K562 (cell line): ENCODE measurements around the gene RPS10. TPM values are rescaled to one million over a fixed set of nuclear protein-coding genes. Genes with fewer than 3 reads are reported as not detected.

ENCODE experiments used
- ATAC-seq: fragments of 200-7000 bp; cut with Tn5 transposase; 3 replicates; pipeline ENCODE4 v1.9.1; 2020; ENCODE audit warnings: moderate library complexity
- BruUV-seq: library from RNA; stranded (reverse); fragments of 400-500 nt; replicated peaks from 2 replicates; lab custom pipeline; 2021; lab: Mats Ljungman, UMichigan
- CTCF ChIA-PET: fragments of 300-600 bp; formaldehyde crosslinking; extraction: SDS; loops from one replicate; lab custom pipeline; 2021; ENCODE audit warnings: low intra/inter-chr PET ratio; lab: Yijun Ruan, JAX
- POLR2A ChIA-PET: fragments of 300-600, 350-650 bp; sonication (Branson Sonifier 250); formaldehyde crosslinking; extraction: SDS; loops from one replicate; lab custom pipeline; 2021; ENCODE audit warnings: antibody characterized with exemption, inconsistent platforms; lab: Yijun Ruan, JAX
- DNase-seq, 4 experiments: peaks; one replicate each; pipeline versions ENCODE4 v3.0.0 to v3.0.0-alpha.2; 2011 to 2018; ENCODE audit warnings: low spot score in 3 of 4, mixed read lengths in 3 of 4; ENCODE audit errors: extremely low read depth in 1 of 4
- FAIRE-seq: peaks from 2 replicates; lab custom pipeline; 2011; peaks lifted over from hg19 to GRCh38; lab: Jason Lieb, UNC
- H2AFZ ChIP-seq: 2 replicates; pipeline ENCODE4 v1.6.0; 2011; ENCODE audit warnings: low read depth, low read length, control low read depth, inconsistent platforms
- H3K27ac ChIP-seq: fragments of 200-600 bp; 3 replicates; pipeline ENCODE4 v1.8.0; 2011; ENCODE audit warnings: low read depth, mild to moderate bottlenecking, control low read depth, inconsistent platforms, low read length, moderate library complexity, mixed read lengths; ENCODE audit errors: extremely low read depth
- H3K27me3 ChIP-seq, 2 experiments: fragments of 300-600 bp in 1 of 2; 2 replicates in 1 of 2; 3 replicates in 1 of 2; pipeline versions ENCODE4 v1.6.0 to v1.8.0; 2011; ENCODE audit warnings: inconsistent platforms in 2 of 2, low read length in 2 of 2, mild to moderate bottlenecking in 1 of 2, mixed read lengths in 1 of 2, moderate library complexity in 1 of 2; ENCODE audit not compliant: control insufficient read depth in 2 of 2, insufficient read depth in 2 of 2
- H3K36me3 ChIP-seq: fragments of 300-600 bp; 3 replicates; pipeline ENCODE4 v1.8.0; 2011; ENCODE audit warnings: mild to moderate bottlenecking, low read length, inconsistent platforms; ENCODE audit not compliant: control insufficient read depth, insufficient read depth
- H3K4me1 ChIP-seq, 2 experiments: fragments of 200-600 bp in 1 of 2; replicated peaks in 1 of 2; 2 replicates in 1 of 2; 3 replicates in 1 of 2; pipeline versions ENCODE4 v1.5.1 to v1.8.0; 2011; ENCODE audit warnings: inconsistent platforms in 2 of 2, low read length in 2 of 2, mild to moderate bottlenecking in 1 of 2, mixed read lengths in 1 of 2, moderate library complexity in 1 of 2; ENCODE audit not compliant: control insufficient read depth in 2 of 2, insufficient read depth in 2 of 2
- H3K4me2 ChIP-seq: 2 replicates; pipeline ENCODE4 v1.6.1; 2011; ENCODE audit warnings: low read length, control low read depth, inconsistent platforms, mixed read lengths; ENCODE audit not compliant: insufficient read depth
- H3K4me3 ChIP-seq: fragments of 200-600 bp; sonication (generic), shearing (Covaris generic); 2 replicates; pipeline ENCODE4 v1.5.1; 2016; ENCODE audit warnings: control low read depth, inconsistent platforms
- H3K79me2 ChIP-seq: fragments of 200-600 bp; 3 replicates; pipeline ENCODE4 v1.8.0; 2011; ENCODE audit warnings: low read length, inconsistent platforms; ENCODE audit not compliant: control insufficient read depth, insufficient read depth
- H3K9ac ChIP-seq, 2 experiments: 2 replicates each; pipeline versions ENCODE4 v1.6.0 to v1.6.1; 2011; ENCODE audit warnings: low read depth in 2 of 2, low read length in 2 of 2, control low read depth in 1 of 2, inconsistent platforms in 1 of 2, mild to moderate bottlenecking in 1 of 2, mixed read lengths in 1 of 2; ENCODE audit not compliant: insufficient read depth in 1 of 2
- H3K9me1 ChIP-seq: one replicate; pipeline ENCODE4 v1.6.0; 2011; ENCODE audit warnings: inconsistent platforms, mild to moderate bottlenecking, low read length, moderate library complexity; ENCODE audit not compliant: control insufficient read depth, insufficient read depth
- H3K9me3 ChIP-seq: replicated peaks from 2 replicates; pipeline ENCODE4 v1.5.1; 2011; ENCODE audit warnings: low read depth, low read length, inconsistent platforms; ENCODE audit not compliant: control insufficient read depth, insufficient read depth
- H4K20me1 ChIP-seq: replicated peaks from 2 replicates; pipeline ENCODE4 v1.6.1; 2011; ENCODE audit warnings: low read length, inconsistent platforms, mixed read lengths; ENCODE audit not compliant: control insufficient read depth, insufficient read depth
- ARHGAP35 ChIP-seq: fragments of 450-650 bp; IDR thresholded peaks from 2 replicates; pipeline ENCODE4 v1.6.1; 2018; ENCODE audit not compliant: partially characterized antibody
- ARID3A ChIP-seq: IDR thresholded peaks from 2 replicates; pipeline ENCODE4 v1.6.1; 2012; ENCODE audit warnings: low read depth, low read length, improper control_type of control experiment, borderline replicate concordance
- GTF2A2 ChIP-seq: IDR thresholded peaks from 2 replicates; pipeline ENCODE4 v1.6.1; 2016; ENCODE audit warnings: mild to moderate bottlenecking, missing genetic modification characterization, missing compliant biosample characterization
- KAT2B ChIP-seq: IDR thresholded peaks from one replicate; pipeline ENCODE4 v1.6.1; 2012; ENCODE audit warnings: low read depth, mild to moderate bottlenecking, control low read depth, inconsistent platforms, low read length, moderate library complexity
- KAT7 ChIP-seq: sonication (generic); formaldehyde crosslinking; IDR thresholded peaks from 2 replicates; pipeline ENCODE4 v1.8.0; 2022; ENCODE audit warnings: missing genetic modification reagents, mild to moderate bottlenecking, borderline replicate concordance
- MED1 ChIP-seq: sonication (generic); formaldehyde crosslinking; IDR thresholded peaks from 2 replicates; pipeline ENCODE4 v1.8.1; 2023; ENCODE audit warnings: missing genetic modification reagents, borderline replicate concordance
- SAFB2 ChIP-seq: fragments of 200-400 bp; formaldehyde crosslinking; IDR thresholded peaks from 2 replicates; pipeline ENCODE4 v1.6.1; 2018; ENCODE audit warnings: borderline replicate concordance, low read length, low read depth, moderate library complexity; ENCODE audit not compliant: severe bottlenecking
- SRF ChIP-seq, 2 experiments: fragments of 250-450, 450-650 bp in 1 of 2; sonication (Bioruptor Pico) in 1 of 2; sonication (generic) in 1 of 2; formaldehyde crosslinking; IDR thresholded peaks; 2 replicates each; pipeline versions ENCODE4 v1.5.0 to v1.5.1; 2020 to 2022; ENCODE audit warnings: mild to moderate bottlenecking in 1 of 2, missing genetic modification reagents in 1 of 2
- STAT5B ChIP-seq: fragments of 250-450 bp; sonication (Bioruptor Pico); IDR thresholded peaks from 2 replicates; pipeline ENCODE4 v1.8.0; 2021; ENCODE audit warnings: mild to moderate bottlenecking, inconsistent platforms
- ZBTB5 ChIP-seq: fragments of 450-650 bp; IDR thresholded peaks from 2 replicates; pipeline ENCODE4 v1.6.1; 2017; ENCODE audit warnings: antibody characterized with exemption
- ZBTB7A ChIP-seq: IDR thresholded peaks from 2 replicates; pipeline ENCODE4 v1.6.1; 2011; ENCODE audit warnings: low read depth, mild to moderate bottlenecking, low read length, moderate library complexity, borderline replicate concordance; ENCODE audit not compliant: control insufficient read depth
- WGBS: fragments of 100-300 bp; shearing (Covaris generic); methylation state at CpG from one replicate; pipeline ENCODE4 v1.1.6; 2016; ENCODE audit warnings: low coverage, mixed read lengths; ENCODE audit not compliant: insufficient coverage; ENCODE audit errors: missing lambda C conversion rate; 5-methylcytosine and 5-hydroxymethylcytosine counted together
- in situ Hi-C: fragments of 300-500 bp; cut with MboI; formaldehyde crosslinking; loops from 4 replicates; pipeline ENCODE4 v1.15.0; 2018; ENCODE audit warnings: inconsistent platforms, mixed read lengths
- intact Hi-C: fragments of 100-400 bp; cut with micrococcal nuclease; formaldehyde crosslinking; loops from 2 replicates; pipeline ENCODE4 v1.14.2; 2022
- polyA plus RNA-seq, 8 experiments: library from polyadenylated mRNA; depleted of rRNA in 4 of 8; stranded (reverse) in 5 of 8; unstranded in 3 of 8; fragments of >200 nt; fragmentation: Nextera tagmentation in 2 of 8; fragmentation: Illumina TruSeq in 1 of 8; extraction: Ambion mirVana in 2 of 8; extraction: Trizol in 1 of 8; gene quantifications; 2 replicates each; pipeline versions ENCODE4 v1.2.1 to v1.2.3, GENCODE V29; 2011 to 2014; ENCODE audit warnings: inconsistent platforms in 1 of 8, missing spikeins in 1 of 8
- total RNA-seq, 7 experiments: library from RNA; depleted of rRNA in 6 of 7; stranded (reverse); fragments of >200 nt in 6 of 7; fragmentation: Illumina TruSeq in 2 of 7; extraction: Trizol in 2 of 7; gene quantifications; 2 replicates each; pipeline versions ENCODE4 v1.2.1 to v1.2.3, GENCODE V29; 2011 to 2021; ENCODE audit warnings: low replicate concordance in 1 of 7

Gene RPS10
- total and polyA plus RNA-seq, 9 of the 15 experiments (the other 6 are each of a cell fraction or from before 2014, with no cell fraction given): 2,680 to 5,251 (median 3,876) TPM

DNA sequence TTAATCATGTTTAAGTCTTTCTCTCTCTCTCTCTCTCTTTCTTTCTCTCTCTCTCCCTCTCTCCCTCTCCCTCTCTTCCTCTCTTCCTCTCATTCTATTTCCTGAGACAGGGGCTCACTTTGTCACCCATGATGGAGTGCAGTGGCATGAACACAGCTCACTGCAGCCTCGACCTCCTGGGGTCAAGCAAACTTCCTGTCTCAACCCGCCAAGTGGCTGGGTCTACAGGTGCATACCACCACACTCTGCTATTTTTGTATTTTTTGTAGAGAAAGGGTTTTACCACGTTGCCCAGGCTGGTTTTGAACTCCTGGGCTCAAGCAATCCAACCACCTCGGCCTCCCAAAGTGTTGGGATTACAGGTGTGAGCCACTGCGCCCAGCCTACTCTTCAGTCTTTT is 15.7 kb upstream of the RPS10 start:
- BruUV-seq: no TSS peak
- 17% methylated on average over 5 of the region's 5 CpGs for WGBS
- in situ Hi-C loops: no loop called here
- Histone ChIP-seq H4K20me1 (no peaks in the 10 kb centered on the region), H3K79me2 (no peaks in the 10 kb centered on the region), H3K9me3 (peaks cover 2% of the 10 kb centered on the region; the same call in 1 of the 2 replicates)
- TF ChIP-seq KAT7 (CRISPR knock-in tag) (no peak), SAFB2 (no peak), STAT5B (no peak), SRF (CRISPR knock-in tag; IDR thresholded peaks at IDR 0.05) (no peak), ARID3A (no peak), ARHGAP35 (no peak), GTF2A2 (no peak), MED1 (CRISPR knock-in tag) (no peak), ZBTB7A (no peak), ZBTB5 (no peak), KAT2B (no peak)
- TF ChIP-seq, all 486 proteins: peak for 0
- ChIA-PET CTCF (interaction anchor here (0.7 kb wide), 1 partner anchor 18 kb away, joined by 4 read pairs; no protein-coding TSS in a partner anchor), POLR2A (no interaction called here)
- no peak overlapping the region for H3K9ac ChIP-seq
- H3K36me3 ChIP-seq: no peaks in the 10 kb centered on the region
- no peak overlapping the region for H3K4me2 ChIP-seq
- 0 out of 2 replicates have a peak overlapping the region, but pooled peaks have one; percentile 57 for H2AFZ ChIP-seq
- intact Hi-C loops: no loop called here
- H3K27me3 ChIP-seq: no peaks in the 10 kb centered on the region
- no peak overlapping the region for H3K4me3 ChIP-seq
- ATAC-seq (no peak), FAIRE-seq (no peak), DNase-seq (no peak)
- H3K4me1 ChIP-seq: no peaks in the 10 kb centered on the region; a peak in 1 of 5 replicates
- H3K9me1 ChIP-seq: no peaks in the 10 kb centered on the region
- H3K27ac ChIP-seq: no peak overlapping the region
